ENCODE measurements around the gene PAQR5. TPM values are rescaled to one million over a fixed set of nuclear protein-coding genes. Genes with fewer than 3 reads are reported as not detected.

PAQR5 gene
- total RNA-seq, 1 donor from 2014 or later, result 1.2 TPM

DNA sequence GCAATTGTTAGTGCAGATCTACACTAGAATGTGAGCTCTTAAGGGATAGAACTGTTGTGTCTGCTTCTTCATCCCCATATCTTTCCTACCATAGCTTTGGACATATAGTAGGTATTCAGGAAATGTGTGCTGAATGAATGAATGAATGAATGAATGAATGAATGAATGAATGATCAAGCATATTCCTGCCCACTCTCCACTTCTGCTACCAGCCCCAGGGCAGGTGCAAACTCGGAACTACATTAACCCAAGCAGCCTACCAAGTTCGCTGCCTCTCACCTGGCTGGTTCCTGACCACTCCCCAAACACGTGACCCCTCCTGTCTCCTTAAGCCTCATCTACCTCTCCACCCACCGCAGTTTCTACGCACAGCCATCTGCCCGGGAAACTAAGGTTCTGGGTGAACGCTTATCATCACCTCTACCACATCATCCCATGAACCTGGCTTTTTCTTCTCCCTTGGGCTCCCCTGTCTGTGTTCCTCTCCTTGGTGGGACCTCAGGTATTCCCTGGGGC is 26.8 kb downstream of the PAQR5 start:
- Histone ChIP-seq H3K9ac (ENCODE audit: low read length) (no peak overlapping the region), H3K4me1 (ENCODE audit: insufficient read depth, low read length) (no peaks in the 10 kb centered on the region), H3K79me2 (ENCODE audit: insufficient read depth, low read length) (no peaks in the 10 kb centered on the region), H3K4me2 (ENCODE audit: low read length) (no peak overlapping the region), H4K20me1 (ENCODE audit: insufficient read depth, low read length) (no peaks in the 10 kb centered on the region), H3K36me3 (ENCODE audit: insufficient read depth, low read length) (no peaks in the 10 kb centered on the region), H3K9me3 (ENCODE audit: insufficient read depth, low read depth, low read length) (no peaks in the 10 kb centered on the region), H3K4me3 (ENCODE audit: insufficient read depth, low read depth, low read length) (no peak overlapping the region), H3K27ac (ENCODE audit: low read depth, low read length) (no peak overlapping the region), H3K27me3 (ENCODE audit: insufficient read depth, low read length) (peaks cover 11% of the 10 kb centered on the region), H2AFZ (ENCODE audit: low read depth, low read length) (no peak overlapping the region)
- peaks cover 13% of the 10 kb centered on the region for H3K27me3 Mint-ChIP-seq (ENCODE audit: low read depth, unreplicated experiment)
- no peak overlapping the region for H3K27ac Mint-ChIP-seq (ENCODE audit: unreplicated experiment)
- peaks cover 3% of the 10 kb centered on the region for H3K4me1 Mint-ChIP-seq (ENCODE audit: low read depth, unreplicated experiment)
- no peak for FAIRE-seq
- no peak overlapping the region for H3K4me3 Mint-ChIP-seq (ENCODE audit: unreplicated experiment)
- no peak for TF ChIP-seq EZH2 (IDR thresholded peaks at IDR 0.05; ENCODE audit: insufficient read depth, low read length)
- TF ChIP-seq, protein P1, sequence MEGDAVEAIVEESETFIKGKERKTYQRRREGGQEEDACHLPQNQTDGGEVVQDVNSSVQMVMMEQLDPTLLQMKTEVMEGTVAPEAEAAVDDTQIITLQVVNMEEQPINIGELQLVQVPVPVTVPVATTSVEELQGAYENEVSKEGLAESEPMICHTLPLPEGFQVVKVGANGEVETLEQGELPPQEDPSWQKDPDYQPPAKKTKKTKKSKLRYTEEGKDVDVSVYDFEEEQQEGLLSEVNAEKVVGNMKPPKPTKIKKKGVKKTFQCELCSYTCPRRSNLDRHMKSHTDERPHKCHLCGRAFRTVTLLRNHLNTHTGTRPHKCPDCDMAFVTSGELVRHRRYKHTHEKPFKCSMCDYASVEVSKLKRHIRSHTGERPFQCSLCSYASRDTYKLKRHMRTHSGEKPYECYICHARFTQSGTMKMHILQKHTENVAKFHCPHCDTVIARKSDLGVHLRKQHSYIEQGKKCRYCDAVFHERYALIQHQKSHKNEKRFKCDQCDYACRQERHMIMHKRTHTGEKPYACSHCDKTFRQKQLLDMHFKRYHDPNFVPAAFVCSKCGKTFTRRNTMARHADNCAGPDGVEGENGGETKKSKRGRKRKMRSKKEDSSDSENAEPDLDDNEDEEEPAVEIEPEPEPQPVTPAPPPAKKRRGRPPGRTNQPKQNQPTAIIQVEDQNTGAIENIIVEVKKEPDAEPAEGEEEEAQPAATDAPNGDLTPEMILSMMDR (IDR thresholded peaks at IDR 0.05; ENCODE audit: insufficient read depth, low read depth, low read length), result no peak
- peaks cover 2% of the 10 kb centered on the region for H3K36me3 Mint-ChIP-seq (ENCODE audit: low read depth, unreplicated experiment)
- peaks cover 5% of the 10 kb centered on the region for H3K9me3 Mint-ChIP-seq (ENCODE audit: unreplicated experiment)
- no peak for DNase-seq (ENCODE audit: low read depth)

DNA sequence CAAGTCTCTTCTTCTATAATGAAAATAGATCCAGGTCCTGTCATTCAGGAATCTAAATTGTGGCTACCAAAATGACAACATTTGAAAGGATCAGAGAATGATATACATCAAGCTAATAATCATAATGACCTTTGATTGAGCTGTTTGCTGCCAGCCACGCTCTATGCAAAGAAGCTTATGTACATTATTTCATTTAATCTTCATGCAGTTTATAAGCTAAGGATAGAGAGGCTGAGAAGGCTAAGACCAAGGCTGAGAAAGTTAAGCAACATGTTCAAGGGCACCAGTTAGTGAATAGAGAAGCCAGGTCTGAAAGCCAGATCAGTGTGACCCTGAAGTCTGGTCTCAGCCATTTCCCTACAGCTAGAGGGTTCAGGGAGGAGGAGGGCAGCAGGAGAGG is 29.4 kb downstream of the PAQR5 start:
- Histone ChIP-seq H3K4me2 (ENCODE audit: low read length) (no peak overlapping the region), H3K4me3 (ENCODE audit: insufficient read depth, low read depth, low read length) (no peak overlapping the region), H2AFZ (ENCODE audit: low read depth, low read length) (no peak overlapping the region), H4K20me1 (ENCODE audit: insufficient read depth, low read length) (no peaks in the 10 kb centered on the region), H3K9ac (ENCODE audit: low read length) (no peak overlapping the region), H3K36me3 (ENCODE audit: insufficient read depth, low read length) (no peaks in the 10 kb centered on the region), H3K27me3 (ENCODE audit: insufficient read depth, low read length) (peaks cover 9% of the 10 kb centered on the region), H3K9me3 (ENCODE audit: insufficient read depth, low read depth, low read length) (no peaks in the 10 kb centered on the region), H3K79me2 (ENCODE audit: insufficient read depth, low read length) (no peaks in the 10 kb centered on the region), H3K27ac (ENCODE audit: low read depth, low read length) (no peak overlapping the region), H3K4me1 (ENCODE audit: insufficient read depth, low read length) (no peaks in the 10 kb centered on the region)
- peaks cover 2% of the 10 kb centered on the region for H3K36me3 Mint-ChIP-seq (ENCODE audit: low read depth, unreplicated experiment)
- no peak for TF ChIP-seq EZH2 (IDR thresholded peaks at IDR 0.05; ENCODE audit: insufficient read depth, low read length)
- TF ChIP-seq, protein P1 (IDR thresholded peaks at IDR 0.05; ENCODE audit: insufficient read depth, low read depth, low read length), result no peak
- DNase-seq (ENCODE audit: low read depth), result no peak
- H3K4me1 Mint-ChIP-seq (ENCODE audit: low read depth, unreplicated experiment), result peaks cover 5% of the 10 kb centered on the region
- no peak overlapping the region for H3K4me3 Mint-ChIP-seq (ENCODE audit: unreplicated experiment)
- peaks cover 13% of the 10 kb centered on the region for H3K27me3 Mint-ChIP-seq (ENCODE audit: low read depth, unreplicated experiment)
- FAIRE-seq, result no peak
- H3K27ac Mint-ChIP-seq (ENCODE audit: unreplicated experiment), result no peak overlapping the region
- peaks cover 7% of the 10 kb centered on the region for H3K9me3 Mint-ChIP-seq (ENCODE audit: unreplicated experiment)

DNA sequence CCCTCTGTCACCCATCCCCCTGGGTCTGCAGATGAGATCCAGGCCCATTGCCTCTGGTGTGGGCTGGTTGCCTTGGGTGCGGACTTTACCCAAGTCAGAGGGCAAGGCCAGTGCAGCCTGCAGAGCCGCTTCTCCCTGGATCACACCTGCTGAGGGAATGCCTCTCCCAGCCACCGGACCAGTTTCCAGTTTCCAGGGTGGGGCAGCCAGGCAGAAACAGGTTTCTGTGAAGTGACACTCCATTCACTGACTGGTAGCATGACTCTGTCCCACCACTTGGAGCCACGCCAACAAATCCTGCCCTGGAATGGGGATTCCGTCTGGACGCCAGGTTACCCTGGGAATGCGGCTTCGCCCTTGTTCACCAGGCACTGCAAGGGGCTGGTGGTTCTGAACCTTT is 30.0 kb downstream of the PAQR5 start:
- Mint-ChIP-seq H3K9me3 (ENCODE audit: unreplicated experiment) (peaks cover 7% of the 10 kb centered on the region), H3K4me1 (ENCODE audit: low read depth, unreplicated experiment) (peaks cover 5% of the 10 kb centered on the region), H3K36me3 (ENCODE audit: low read depth, unreplicated experiment) (peaks cover 2% of the 10 kb centered on the region), H3K27ac (ENCODE audit: unreplicated experiment) (no peak overlapping the region), H3K27me3 (ENCODE audit: low read depth, unreplicated experiment) (peaks cover 10% of the 10 kb centered on the region), H3K4me3 (ENCODE audit: unreplicated experiment) (no peak overlapping the region)
- TF ChIP-seq, protein P1 (IDR thresholded peaks at IDR 0.05; ENCODE audit: insufficient read depth, low read depth, low read length), result no peak
- TF ChIP-seq EZH2 (IDR thresholded peaks at IDR 0.05; ENCODE audit: insufficient read depth, low read length), result no peak
- Histone ChIP-seq H3K27me3 (ENCODE audit: insufficient read depth, low read length) (peaks cover 3% of the 10 kb centered on the region), H3K4me1 (ENCODE audit: insufficient read depth, low read length) (no peaks in the 10 kb centered on the region), H3K9me3 (ENCODE audit: insufficient read depth, low read depth, low read length) (no peaks in the 10 kb centered on the region), H2AFZ (ENCODE audit: low read depth, low read length) (no peak overlapping the region), H3K9ac (ENCODE audit: low read length) (no peak overlapping the region), H4K20me1 (ENCODE audit: insufficient read depth, low read length) (no peaks in the 10 kb centered on the region), H3K4me3 (ENCODE audit: insufficient read depth, low read depth, low read length) (no peak overlapping the region), H3K36me3 (ENCODE audit: insufficient read depth, low read length) (no peaks in the 10 kb centered on the region), H3K79me2 (ENCODE audit: insufficient read depth, low read length) (no peaks in the 10 kb centered on the region), H3K4me2 (ENCODE audit: low read length) (no peak overlapping the region), H3K27ac (ENCODE audit: low read depth, low read length) (no peak overlapping the region)
- DNase-seq (ENCODE audit: low read depth) (no peak), FAIRE-seq (no peak)

Data from astrocyte (in vitro differentiated cells and primary cell).